Kidney epithelial cell (primary cell): Measurements from ENCODE around the gene P3H2. TPM values are rescaled to one million over a fixed set of nuclear protein-coding genes. Genes with fewer than 3 reads are reported as not detected.

Experiments used
- DNase-seq: peaks from one replicate; pipeline ENCODE4 v3.0.0-alpha.2; 2010; ENCODE audit warnings: low read depth
- H3K27me3 ChIP-seq: 2 replicates; pipeline ENCODE4 v1.6.0; 2011; ENCODE audit warnings: low read length; ENCODE audit not compliant: control insufficient read depth, insufficient read depth
- H3K36me3 ChIP-seq: 2 replicates; pipeline ENCODE4 v1.5.1; 2011; ENCODE audit warnings: low read length; ENCODE audit not compliant: control insufficient read depth, insufficient read depth
- H3K4me3 ChIP-seq: 2 replicates; pipeline ENCODE4 v1.5.1; 2011; ENCODE audit warnings: low read depth, mild to moderate bottlenecking, control low read depth, low read length
- CTCF ChIP-seq: IDR thresholded peaks from 2 replicates; pipeline ENCODE4 v1.5.1; 2011; ENCODE audit warnings: mild to moderate bottlenecking, moderate library complexity, low read length, control low read depth, inconsistent platforms; ENCODE audit not compliant: insufficient read depth, poor library complexity, severe bottlenecking
- total RNA-seq: library from RNA; depleted of rRNA; stranded (reverse); fragments of >200 nt; gene quantifications from 2 replicates; pipeline ENCODE4 v1.2.3, GENCODE V29; 2015

Gene P3H2
- total RNA-seq, 1 donor from 2014 or later: 27.8 TPM

DNA sequence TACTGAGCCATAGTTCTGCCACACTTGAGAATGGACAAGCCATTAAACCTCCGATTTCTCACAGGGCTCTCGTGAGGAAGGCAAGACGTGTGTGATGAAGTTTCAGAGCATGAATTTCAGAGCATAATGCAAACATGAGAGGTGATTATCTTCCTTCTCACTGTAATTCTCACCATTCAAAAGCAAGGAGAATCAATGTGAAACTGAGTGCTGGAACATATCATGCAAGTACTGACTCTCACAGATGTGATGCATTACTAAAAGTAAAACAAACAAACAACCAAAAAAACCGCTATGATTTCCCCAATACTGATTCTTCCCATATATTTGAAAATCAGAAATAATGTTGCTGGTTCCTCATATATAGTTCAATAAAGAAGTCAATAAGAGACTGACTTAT, 23.7 kb downstream of the P3H2 start:
- no peak for DNase-seq
- Histone ChIP-seq H3K36me3 (no peaks in the 10 kb centered on the region), H3K4me3 (no peak overlapping the region), H3K27me3 (no peaks in the 10 kb centered on the region)
- TF ChIP-seq CTCF: no peak

DNA sequence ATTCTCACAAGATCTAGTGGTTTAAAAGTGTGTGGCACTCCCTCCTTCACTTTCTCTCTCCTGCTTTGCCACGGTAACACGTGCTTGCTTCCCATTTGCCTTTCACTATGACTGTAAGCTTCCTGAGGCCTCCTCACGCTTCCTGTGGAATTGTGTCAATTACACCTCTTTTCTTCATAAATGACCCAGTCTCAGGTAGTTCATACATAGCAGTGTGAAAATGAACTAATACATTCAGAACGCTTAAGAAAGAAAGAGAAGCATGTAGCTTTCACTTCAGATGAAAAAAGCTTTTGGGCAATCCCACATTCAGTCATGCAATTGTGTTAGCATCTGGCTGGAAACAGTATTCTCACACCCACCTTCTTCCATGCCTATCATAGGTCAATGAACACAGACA, 24.4 kb downstream of the P3H2 start:
- no peaks in the 10 kb centered on the region for H3K27me3 ChIP-seq
- no peak for TF ChIP-seq CTCF
- DNase-seq: no peak
- H3K4me3 ChIP-seq: no peak overlapping the region
- no peaks in the 10 kb centered on the region for H3K36me3 ChIP-seq

DNA sequence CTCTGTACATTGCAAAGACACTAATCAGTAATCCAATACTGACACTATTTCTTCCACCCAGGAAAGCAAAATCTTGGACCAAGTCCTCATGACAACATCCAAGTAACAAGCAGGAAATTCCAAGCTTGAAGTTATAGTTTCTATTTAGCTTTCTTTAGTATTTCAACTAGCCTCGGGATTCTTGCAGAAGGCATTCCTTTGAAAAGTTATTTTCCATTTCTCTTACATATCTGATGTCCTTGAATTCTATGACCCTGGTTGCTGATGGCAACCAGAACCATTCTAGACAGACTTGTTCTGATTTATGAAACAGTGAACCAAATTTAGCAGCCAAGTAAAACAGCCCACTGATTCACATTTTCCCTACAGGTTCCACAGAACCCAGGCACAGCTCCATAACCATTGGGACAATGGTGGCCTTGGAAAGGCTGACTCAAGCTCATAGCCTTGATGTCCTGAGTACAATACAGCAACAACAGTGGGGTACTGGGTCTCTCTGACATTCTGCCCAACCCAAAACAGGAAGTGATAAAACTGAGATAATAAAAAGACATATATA, 26.5 kb downstream of the P3H2 start:
- H3K36me3 ChIP-seq: no peaks in the 10 kb centered on the region
- no peak for TF ChIP-seq CTCF
- no peaks in the 10 kb centered on the region for H3K27me3 ChIP-seq
- no peak overlapping the region for H3K4me3 ChIP-seq
- DNase-seq: no peak

- no peak overlapping the region for H3K4me3 ChIP-seq
- no peak for TF ChIP-seq CTCF
- no peak for DNase-seq
Observed at GRCh38 chr3:190092250-190092649, 28.4 kb downstream of the P3H2 start.

GRCh38 chr3:190089711-190090110, 31.0 kb downstream of the P3H2 start:
- no peaks in the 10 kb centered on the region for H3K36me3 ChIP-seq
- no peak for TF ChIP-seq CTCF
- H3K27me3 ChIP-seq: no peaks in the 10 kb centered on the region
- H3K4me3 ChIP-seq: no peak overlapping the region
- DNase-seq: no peak

More at GRCh38 chr3:190092250-190092649, 28.4 kb downstream of the P3H2 start:
- no peaks in the 10 kb centered on the region for H3K36me3 ChIP-seq
- no peaks in the 10 kb centered on the region for H3K27me3 ChIP-seq

DNA sequence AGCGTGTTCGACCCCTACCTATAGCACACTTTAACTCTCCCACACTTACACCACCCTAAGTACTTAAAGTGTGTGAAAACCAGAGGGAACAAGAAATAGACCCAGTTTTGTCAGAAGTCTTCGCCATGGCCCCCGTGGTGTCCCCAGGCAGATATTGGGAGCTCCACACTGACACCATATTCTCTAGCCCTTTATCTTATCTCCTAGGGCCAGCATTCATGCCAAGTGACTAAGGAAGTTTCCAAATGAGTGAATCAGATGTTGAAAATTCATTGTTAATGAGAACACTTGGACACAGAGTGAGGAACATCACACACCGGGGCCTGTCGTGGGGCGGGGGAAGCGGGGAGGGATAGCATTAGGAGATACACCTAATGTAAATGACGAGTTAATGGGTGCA, 31.8 kb downstream of the P3H2 start:
- no peak for TF ChIP-seq CTCF
- H3K36me3 ChIP-seq: no peaks in the 10 kb centered on the region
- H3K27me3 ChIP-seq: no peaks in the 10 kb centered on the region
- DNase-seq: no peak
- no peak overlapping the region for H3K4me3 ChIP-seq
